WI38 (cell line): ENCODE results near the gene PILRA.
"Not testable (repeated sequence)": the region's sequence is repeated elsewhere in the genome, so short reads cannot be mapped to it uniquely, and the experiment has no call there.

Experiments used
- H3K4me3 ChIP-seq: 2 replicates; pipeline ENCODE4 v1.5.1; 2011; ENCODE audit warnings: low read depth, mild to moderate bottlenecking, control low read depth, low read length
- CTCF ChIP-seq: IDR thresholded peaks from 2 replicates; pipeline ENCODE4 v1.5.1; 2012; ENCODE audit warnings: low read depth, mild to moderate bottlenecking, control low read depth, low read length

The PILRA gene

GRCh38 chr7:100370746-100371145 lies 2.5 kb upstream of the PILRA start:
- TF ChIP-seq CTCF = no peak
- H3K4me3 ChIP-seq = no peak overlapping the region

GRCh38 chr7:100371561-100372171 lies 1.6 kb upstream of the PILRA start:
- no peak overlapping the region for H3K4me3 ChIP-seq
- TF ChIP-seq CTCF = no peak

- H3K4me3 ChIP-seq = no peak overlapping the region
- no peak for TF ChIP-seq CTCF
Measured at GRCh38 chr7:100372256-100372655, 1.0 kb upstream of the PILRA start.

GRCh38 chr7:100372694-100373093 lies 593 bp upstream of the PILRA start:
- H3K4me3 ChIP-seq = no peak overlapping the region
- TF ChIP-seq CTCF = no peak

- not testable (repeated sequence) for H3K4me3 ChIP-seq
Measured at GRCh38 chr7:100373870-100374598, 747 bp downstream of the PILRA start.

- TF ChIP-seq CTCF = no peak
- no peak overlapping the region for H3K4me3 ChIP-seq
Measured at GRCh38 chr7:100374601-100375000, 1.3 kb downstream of the PILRA start.

- TF ChIP-seq CTCF = no peak
- H3K4me3 ChIP-seq = no peak overlapping the region
Measured at GRCh38 chr7:100376066-100376465, 2.8 kb downstream of the PILRA start.
